Panc1 (cell line): ENCODE data around the gene INAFM2.

ENCODE experiments used
- CTCF ChIP-seq: fragments of 450-650 bp; IDR thresholded peaks from 2 replicates; pipeline ENCODE4 v1.5.1; 2017; ENCODE audit warnings: mild to moderate bottlenecking
- POLR2AphosphoS5 ChIP-seq: IDR thresholded peaks from 2 replicates; pipeline ENCODE4 v1.6.1; 2012; ENCODE audit warnings: mild to moderate bottlenecking, low read depth, low read length, moderate library complexity
- REST ChIP-seq, 2 experiments: IDR thresholded peaks; 2 replicates each; pipeline ENCODE4 v1.6.1; 2011 to 2012; ENCODE audit warnings: low read depth in 2 of 2, control low read depth in 1 of 2, low read length in 1 of 2, mild to moderate bottlenecking in 1 of 2, moderate library complexity in 1 of 2; ENCODE audit not compliant: insufficient read depth in 1 of 2
- SIN3A ChIP-seq: IDR thresholded peaks from 2 replicates; pipeline ENCODE4 v1.6.1; 2012; ENCODE audit warnings: low read depth, mild to moderate bottlenecking, low read length, moderate library complexity, borderline replicate concordance; ENCODE audit not compliant: insufficient read depth
- TCF7L2 ChIP-seq: IDR thresholded peaks from 2 replicates; pipeline ENCODE4 v1.6.1; 2011; ENCODE audit warnings: mild to moderate bottlenecking, low read depth, low read length, inconsistent platforms

DNA sequence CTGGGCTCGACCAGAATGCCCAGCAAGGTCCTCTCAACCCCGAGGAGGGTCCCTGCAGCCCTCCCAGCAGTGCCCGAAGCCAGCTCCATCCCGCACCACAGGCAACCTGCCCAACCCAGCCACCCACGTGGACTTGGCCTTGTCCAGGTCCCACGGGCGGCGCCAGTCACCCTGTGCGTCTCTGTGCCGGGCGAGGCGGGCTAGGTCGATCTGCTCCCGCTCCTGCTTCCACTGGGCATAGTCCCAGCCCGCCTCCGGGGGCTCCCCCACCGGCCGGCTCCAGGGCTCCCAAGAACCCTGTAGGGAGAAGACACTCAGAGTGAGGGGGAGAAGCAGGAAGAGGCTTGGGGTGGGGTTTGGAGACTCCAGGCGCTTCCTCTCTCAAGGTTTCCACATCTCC is 14.1 kb downstream of the INAFM2 start:
- TF ChIP-seq CTCF (no peak), POLR2AphosphoS5 (no peak), SIN3A (no peak), TCF7L2 (no peak), REST (IDR thresholded peaks at IDR 0.05; ENCODE audit: insufficient read depth in 1 of 2, low read depth in 2 of 2, low read length in 1 of 2) (no peak)
